Measurements from ENCODE around the gene MCF2L. TPM values are rescaled to one million over a fixed set of nuclear protein-coding genes. Genes with fewer than 3 reads are reported as not detected.

MCF2L gene
- total RNA-seq, 4 donors from 2014 or later = 46.5 to 89.7 (median 55.0) TPM

DNA sequence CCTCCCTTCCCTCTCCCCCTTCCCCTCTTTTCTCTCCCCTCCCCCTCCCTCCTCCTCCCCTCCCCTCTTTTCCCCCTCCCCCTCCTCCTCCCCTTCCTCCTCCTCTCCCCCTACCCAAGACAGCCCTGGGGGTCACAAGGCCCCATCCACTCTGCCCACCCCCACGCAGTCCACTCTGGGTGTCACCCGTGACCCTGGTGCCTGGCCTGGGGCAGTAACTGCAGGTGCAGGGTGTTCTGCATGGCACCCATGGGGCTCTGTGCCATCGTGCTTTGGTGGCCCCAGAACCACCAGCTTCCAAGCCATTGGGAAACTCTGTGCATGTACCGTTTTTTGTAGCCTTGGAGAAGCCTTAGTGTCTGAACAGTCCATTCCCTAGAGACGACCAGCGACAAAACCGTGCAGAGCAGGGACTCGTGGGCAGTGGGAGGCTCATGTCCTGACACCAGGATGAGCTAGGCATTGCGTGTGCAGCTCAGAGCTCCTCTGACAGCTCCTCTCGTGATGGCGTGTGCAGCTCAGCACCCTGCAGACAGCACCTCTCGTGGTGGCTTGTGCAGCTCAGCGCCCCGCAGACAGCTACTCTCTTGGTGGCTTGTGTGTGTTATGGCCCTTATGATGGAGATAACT, 92.9 kb downstream of the MCF2L start:
- no peak overlapping the region for H3K4me3 ChIP-seq (ENCODE audit: low read depth, poor library complexity, severe bottlenecking)
- WGBS, 2 donors = 80 to 87% methylated on average over 12 to 14 of the region's 14 CpGs
- intact Hi-C loops (cut with DNase I; ENCODE audit: low total_unique reads) = no loop called here
- no peak for TF ChIP-seq POLR2A (IDR thresholded peaks at IDR 0.05)
- TF ChIP-seq, protein P1, sequence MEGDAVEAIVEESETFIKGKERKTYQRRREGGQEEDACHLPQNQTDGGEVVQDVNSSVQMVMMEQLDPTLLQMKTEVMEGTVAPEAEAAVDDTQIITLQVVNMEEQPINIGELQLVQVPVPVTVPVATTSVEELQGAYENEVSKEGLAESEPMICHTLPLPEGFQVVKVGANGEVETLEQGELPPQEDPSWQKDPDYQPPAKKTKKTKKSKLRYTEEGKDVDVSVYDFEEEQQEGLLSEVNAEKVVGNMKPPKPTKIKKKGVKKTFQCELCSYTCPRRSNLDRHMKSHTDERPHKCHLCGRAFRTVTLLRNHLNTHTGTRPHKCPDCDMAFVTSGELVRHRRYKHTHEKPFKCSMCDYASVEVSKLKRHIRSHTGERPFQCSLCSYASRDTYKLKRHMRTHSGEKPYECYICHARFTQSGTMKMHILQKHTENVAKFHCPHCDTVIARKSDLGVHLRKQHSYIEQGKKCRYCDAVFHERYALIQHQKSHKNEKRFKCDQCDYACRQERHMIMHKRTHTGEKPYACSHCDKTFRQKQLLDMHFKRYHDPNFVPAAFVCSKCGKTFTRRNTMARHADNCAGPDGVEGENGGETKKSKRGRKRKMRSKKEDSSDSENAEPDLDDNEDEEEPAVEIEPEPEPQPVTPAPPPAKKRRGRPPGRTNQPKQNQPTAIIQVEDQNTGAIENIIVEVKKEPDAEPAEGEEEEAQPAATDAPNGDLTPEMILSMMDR (IDR thresholded peaks at IDR 0.05) = no peak
- no peak for DNase-seq (ENCODE audit: low spot score in 2 of 2)

DNA sequence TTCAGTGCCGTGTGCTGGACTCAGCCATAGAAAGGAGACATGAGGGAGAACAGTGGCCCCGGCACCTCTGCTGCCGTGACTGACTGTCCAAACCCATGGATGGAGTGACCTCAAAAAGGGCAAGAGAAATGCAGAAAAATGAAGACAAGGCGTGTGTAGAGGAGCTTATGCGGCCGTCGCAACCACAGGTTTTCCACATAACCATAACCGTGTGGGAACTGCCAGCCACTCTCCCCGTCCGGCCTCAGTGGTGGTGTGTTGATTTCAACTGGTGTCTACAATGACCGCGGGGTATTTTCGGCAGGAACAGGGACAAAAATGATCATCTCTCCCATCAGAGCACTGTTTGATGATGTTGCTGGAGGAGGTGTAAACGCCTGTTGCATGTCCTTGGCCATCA, 93.7 kb downstream of the MCF2L start:
- TF ChIP-seq, protein P1 (IDR thresholded peaks at IDR 0.05) = no peak
- no peak for TF ChIP-seq POLR2A (IDR thresholded peaks at IDR 0.05)
- WGBS, 2 donors = 87 to 95% methylated on average over 14 of the region's 14 CpGs
- no peak for DNase-seq (ENCODE audit: low spot score in 2 of 2)
- intact Hi-C loops (cut with DNase I; ENCODE audit: low total_unique reads) = no loop called here
- no peak overlapping the region for H3K4me3 ChIP-seq (ENCODE audit: low read depth, poor library complexity, severe bottlenecking)

DNA sequence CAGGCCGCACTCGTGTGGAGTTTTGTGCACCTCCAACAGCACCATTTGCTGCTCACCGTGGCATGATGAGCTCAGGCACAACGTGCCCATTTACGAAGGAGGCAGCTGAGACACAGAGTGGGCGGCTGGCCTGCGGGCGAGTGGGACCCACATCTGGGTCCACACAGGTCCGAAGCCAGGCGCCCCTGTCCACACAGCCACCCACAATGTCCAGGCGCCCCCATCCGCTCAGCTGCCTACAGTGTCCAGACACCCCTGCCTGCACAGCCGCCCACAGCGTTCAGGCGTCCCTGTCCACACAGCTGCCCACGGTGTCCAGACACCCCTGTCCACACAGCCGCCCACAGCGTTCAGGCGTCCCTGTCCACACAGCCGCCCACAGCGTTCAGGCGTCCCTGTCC, 94.1 kb downstream of the MCF2L start:
- DNase-seq (ENCODE audit: low spot score in 2 of 2) = no peak
- WGBS, 2 donors = 87 to 92% methylated on average over 22 of the region's 22 CpGs
- no peak for TF ChIP-seq POLR2A (IDR thresholded peaks at IDR 0.05)
- TF ChIP-seq, protein P1 (IDR thresholded peaks at IDR 0.05) = no peak
- intact Hi-C loops (cut with DNase I; ENCODE audit: low total_unique reads) = no loop called here
- H3K4me3 ChIP-seq (ENCODE audit: low read depth, poor library complexity, severe bottlenecking) = no peak overlapping the region

DNA sequence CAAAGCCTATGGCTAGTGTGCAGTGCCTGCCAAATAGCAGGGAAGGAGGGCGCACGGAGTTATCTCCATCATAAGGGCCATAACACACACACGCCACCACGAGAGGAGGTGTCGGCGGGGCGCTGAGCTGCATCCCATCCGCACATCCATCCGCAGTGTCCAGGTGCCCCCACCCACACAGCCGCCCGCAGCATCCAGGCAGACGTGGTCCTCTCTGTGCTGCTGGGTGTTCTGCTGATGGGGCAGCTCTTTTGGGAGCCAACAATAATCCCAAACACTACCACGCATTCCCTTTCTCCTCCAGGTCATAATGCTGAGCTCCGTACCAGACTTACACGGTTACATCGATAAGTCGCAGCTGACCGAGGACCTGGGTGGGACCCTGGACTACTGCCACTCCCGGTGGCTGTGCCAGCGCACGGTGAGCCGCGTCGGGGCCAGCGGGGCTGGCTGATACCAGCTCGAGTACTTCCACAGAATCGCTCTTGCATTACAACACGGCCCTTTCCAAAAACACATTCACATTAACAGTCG, 95.1 kb downstream of the MCF2L start:
- DNase-seq (ENCODE audit: low spot score in 2 of 2) = no peak
- intact Hi-C loops (cut with DNase I; ENCODE audit: low total_unique reads) = no loop called here
- H3K4me3 ChIP-seq (ENCODE audit: low read depth, poor library complexity, severe bottlenecking) = no peak overlapping the region
- 82 to 87% methylated on average over 29 of the region's 29 CpGs for WGBS, 2 donors
- TF ChIP-seq POLR2A (IDR thresholded peaks at IDR 0.05) = no peak
- TF ChIP-seq, protein P1 (IDR thresholded peaks at IDR 0.05) = no peak

DNA sequence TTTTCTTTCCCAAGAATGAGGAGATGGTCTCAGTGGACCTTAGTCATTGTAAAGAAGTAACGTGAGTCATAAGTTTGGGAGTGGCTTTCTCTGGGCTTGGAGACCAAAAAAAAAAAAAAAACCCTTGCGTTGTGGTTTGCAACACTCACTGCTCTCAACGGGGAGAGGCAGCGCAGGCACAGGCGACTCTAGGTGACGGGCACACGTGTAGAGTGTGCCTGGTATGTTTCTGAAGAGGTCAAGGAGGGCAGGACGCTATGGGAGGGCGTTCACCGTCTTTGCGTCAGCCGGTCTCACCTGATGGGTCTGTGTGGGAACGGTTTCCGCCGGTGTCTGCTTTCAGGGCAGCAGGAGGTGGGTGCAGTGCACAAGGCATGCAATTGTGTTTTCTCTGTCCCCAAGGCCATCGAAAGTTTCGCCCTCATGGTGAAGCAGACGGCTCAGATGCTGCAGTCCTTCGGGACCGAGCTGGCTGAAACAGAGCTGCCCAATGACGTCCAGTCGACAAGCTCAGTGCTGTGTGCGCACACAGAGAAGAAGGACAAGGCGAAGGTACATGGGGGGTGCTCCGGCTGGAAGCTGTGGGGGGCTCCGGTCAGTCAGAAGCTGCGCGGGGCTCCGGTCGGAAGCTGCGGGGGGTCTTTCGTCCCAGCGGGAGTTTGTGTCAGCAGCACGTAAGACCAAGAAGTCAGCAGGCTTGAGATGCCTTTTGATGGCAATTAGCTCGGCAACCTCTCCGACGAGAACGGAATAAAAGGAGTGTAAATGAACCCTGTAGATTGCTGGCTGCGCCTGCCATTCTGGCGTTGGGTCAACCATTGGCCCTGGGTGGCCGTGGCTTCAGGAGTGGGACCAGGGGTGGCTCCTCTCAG, 95.8 kb downstream of the MCF2L start:
- 82 to 83% methylated on average over 41 of the region's 41 CpGs for WGBS, 2 donors
- H3K4me3 ChIP-seq (ENCODE audit: low read depth, poor library complexity, severe bottlenecking) = no peak overlapping the region
- DNase-seq (ENCODE audit: low spot score in 2 of 2) = no peak
- intact Hi-C loops (cut with DNase I; ENCODE audit: low total_unique reads) = no loop called here
- TF ChIP-seq, protein P1 (IDR thresholded peaks at IDR 0.05) = no peak
- no peak for TF ChIP-seq POLR2A (IDR thresholded peaks at IDR 0.05)
